Epithelial cell of prostate (primary cell): ENCODE data around the gene TAF1A.

Experiments
- DNase-seq: peaks from one replicate; pipeline ENCODE4 v3.0.0-alpha.2; 2011; ENCODE audit warnings: low read depth, low spot score
- H3K27ac ChIP-seq: fragments of 450-650 bp; 2 replicates; pipeline ENCODE4 v1.5.1; 2017; ENCODE audit warnings: mild to moderate bottlenecking

The TAF1A gene

GRCh38 chr1:222540598-222540995, 49.1 kb downstream of the TAF1A start:
- H3K27ac ChIP-seq: no peak overlapping the region
- no peak for DNase-seq

GRCh38 chr1:222539951-222540597, 49.7 kb downstream of the TAF1A start:
- DNase-seq: no peak

GRCh38 chr1:222535455-222535854, 54.3 kb downstream of the TAF1A start:
- no peak overlapping the region for H3K27ac ChIP-seq
- no peak for DNase-seq

More at GRCh38 chr1:222539951-222540597, 49.7 kb downstream of the TAF1A start:
- H3K27ac ChIP-seq: no peak overlapping the region

- DNase-seq: no peak
These were observed 58.9 kb downstream of the TAF1A start for GRCh38 chr1:222530852-222531251.

GRCh38 chr1:222529916-222530315, 59.8 kb downstream of the TAF1A start:
- DNase-seq: no peak
- H3K27ac ChIP-seq: no peak overlapping the region

More at GRCh38 chr1:222530852-222531251, 58.9 kb downstream of the TAF1A start:
- H3K27ac ChIP-seq: no peak overlapping the region

GRCh38 chr1:222529181-222529580, 60.6 kb downstream of the TAF1A start:
- DNase-seq: no peak
- H3K27ac ChIP-seq: no peak overlapping the region

- no peak overlapping the region for H3K27ac ChIP-seq
- DNase-seq: no peak
These were observed 63.8 kb downstream of the TAF1A start for GRCh38 chr1:222525951-222526350.

GRCh38 chr1:222523852-222524251, 65.9 kb downstream of the TAF1A start:
- no peak for DNase-seq
- no peak overlapping the region for H3K27ac ChIP-seq

- peak overlapping the region; percentile 89 for H3K27ac ChIP-seq
- no peak for DNase-seq
These were observed 67.4 kb downstream of the TAF1A start for GRCh38 chr1:222522105-222522915.

GRCh38 chr1:222521299-222522104, 68.2 kb downstream of the TAF1A start:
- DNase-seq: peak; percentile 84
- H3K27ac ChIP-seq: peak overlapping the region; percentile 89
